IPS-18c (cell line): ENCODE data around the gene CPA1.
"Not testable (repeated sequence)": the region's sequence is repeated elsewhere in the genome, so short reads cannot be mapped to it uniquely, and the experiment has no call there.

Experiments
- H3K4me3 ChIP-seq: 2 replicates; pipeline ENCODE4 v1.7.0; 2013; ENCODE audit warnings: low read depth, mild to moderate bottlenecking, low read length, moderate library complexity; ENCODE audit not compliant: insufficient read depth
- H3K9me3 ChIP-seq: one replicate; pipeline ENCODE4 v1.6.1; 2013; ENCODE audit warnings: mild to moderate bottlenecking, low read length, moderate library complexity; ENCODE audit not compliant: control insufficient read depth, insufficient read depth

CPA1 gene

GRCh38 chr7:130365511-130366441, 14.5 kb upstream of the CPA1 start:
- Histone ChIP-seq H3K4me3 (no peak overlapping the region), H3K9me3 (no peaks in the 10 kb centered on the region)

DNA sequence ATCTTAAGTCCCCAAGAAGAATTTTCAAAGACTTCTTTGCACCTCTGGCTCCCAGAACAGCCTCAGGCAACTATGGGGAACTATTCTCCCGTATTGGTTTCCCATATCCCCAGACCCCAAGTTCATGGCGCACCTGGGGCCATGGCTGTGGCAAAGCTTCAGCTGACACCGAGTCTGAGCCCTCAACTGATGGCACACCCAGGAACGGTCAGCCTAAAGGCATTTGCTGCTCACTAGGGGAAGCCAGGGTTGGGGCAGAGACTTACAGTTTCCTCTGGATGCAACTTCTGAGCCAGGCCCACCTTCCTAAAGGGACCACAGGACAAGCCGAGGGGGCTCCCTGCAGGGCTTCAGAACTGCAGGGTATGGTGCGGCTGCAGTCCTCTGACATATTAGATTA, 13.7 kb upstream of the CPA1 start:
- H3K9me3 ChIP-seq: no peaks in the 10 kb centered on the region

DNA sequence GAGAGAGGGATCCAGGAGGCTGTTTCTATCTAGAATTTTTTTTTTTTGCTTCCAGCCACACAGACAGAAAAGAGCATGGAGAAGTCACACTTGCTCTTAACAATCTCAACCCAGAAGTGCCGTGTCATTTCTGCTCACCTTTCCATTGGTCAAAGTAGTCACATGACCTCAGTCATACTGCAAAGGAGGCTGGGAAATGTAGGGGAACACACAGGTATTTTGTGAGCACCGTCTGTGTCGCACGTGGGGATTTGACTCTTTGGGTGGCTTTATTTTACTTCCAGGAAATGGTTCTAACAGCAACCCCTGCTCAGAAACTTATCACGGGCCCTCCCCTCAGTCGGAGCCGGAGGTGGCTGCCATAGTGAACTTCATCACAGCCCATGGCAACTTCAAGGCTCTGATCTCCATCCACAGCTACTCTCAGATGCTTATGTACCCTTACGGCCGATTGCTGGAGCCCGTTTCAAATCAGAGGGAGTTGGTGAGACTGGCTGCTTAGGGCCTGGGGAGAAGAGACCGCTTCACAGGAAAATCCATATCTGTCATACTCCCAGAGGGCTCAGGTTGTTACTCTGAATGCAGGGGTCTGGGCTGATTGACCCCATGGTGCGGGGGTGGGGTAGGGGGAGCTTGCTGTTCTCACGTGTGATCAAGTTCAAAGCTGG, 13.1 kb upstream of the CPA1 start:
- H3K4me3 ChIP-seq: no peak overlapping the region
- no peaks in the 10 kb centered on the region for H3K9me3 ChIP-seq

More for the DNA sequence above, 13.7 kb upstream of the CPA1 start:
- no peak overlapping the region for H3K4me3 ChIP-seq

GRCh38 chr7:130367836-130368746, 12.2 kb upstream of the CPA1 start:
- Histone ChIP-seq H3K4me3 (no peak overlapping the region), H3K9me3 (no peaks in the 10 kb centered on the region)

- no peaks in the 10 kb centered on the region for H3K9me3 ChIP-seq
- no peak overlapping the region for H3K4me3 ChIP-seq
Observed at GRCh38 chr7:130369110-130369711, 11.1 kb upstream of the CPA1 start.

- Histone ChIP-seq H3K4me3 (no peak overlapping the region), H3K9me3 (peaks cover 2% of the 10 kb centered on the region)
Observed at GRCh38 chr7:130369831-130370550, 10.3 kb upstream of the CPA1 start.

DNA sequence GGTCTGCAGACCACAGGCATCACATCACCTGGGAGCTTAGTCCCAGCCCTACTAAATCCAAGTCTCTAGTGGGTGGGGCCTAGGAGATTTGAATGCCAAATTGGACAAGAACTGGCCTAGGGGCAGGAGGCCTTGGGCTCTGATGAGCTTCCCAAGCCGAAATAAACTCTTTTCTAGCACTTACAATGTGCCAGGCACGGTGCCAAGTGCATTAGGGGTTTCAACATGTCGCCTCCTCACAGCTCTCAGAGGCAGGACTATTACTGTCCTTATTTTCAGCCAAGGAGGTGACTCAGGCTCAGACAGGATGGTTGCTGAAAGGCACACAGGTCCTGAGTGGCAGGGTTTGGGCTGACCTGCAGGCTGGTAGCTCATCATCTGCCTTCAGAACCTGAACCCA, 9.2 kb upstream of the CPA1 start:
- H3K9me3 ChIP-seq: peaks cover 2% of the 10 kb centered on the region
- H3K4me3 ChIP-seq: no peak overlapping the region

- Histone ChIP-seq H3K4me3 (no peak overlapping the region), H3K9me3 (peaks cover 10% of the 10 kb centered on the region)
Observed at GRCh38 chr7:130372402-130373165, 7.7 kb upstream of the CPA1 start.

DNA sequence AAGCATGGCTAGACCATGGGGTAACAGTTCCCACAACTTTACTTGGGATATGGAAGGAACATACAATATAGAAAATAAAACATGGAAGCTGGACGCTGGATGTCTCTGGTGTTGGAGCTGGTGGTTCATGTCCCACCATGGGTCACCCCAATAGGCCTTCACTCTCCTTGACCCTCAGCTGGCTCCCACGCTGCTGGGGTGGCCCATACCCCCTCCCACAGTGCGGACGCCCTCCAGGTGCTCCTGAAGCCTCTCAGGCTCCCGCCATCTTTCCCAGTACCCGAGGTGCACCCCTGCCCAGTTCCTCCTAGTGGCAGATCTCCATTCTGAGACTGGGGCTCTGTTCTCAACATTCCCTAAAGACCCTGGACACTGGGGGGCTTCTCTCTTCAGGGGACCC, 5.8 kb upstream of the CPA1 start:
- peaks cover 10% of the 10 kb centered on the region for H3K9me3 ChIP-seq
- no peak overlapping the region for H3K4me3 ChIP-seq

GRCh38 chr7:130376461-130376860, 3.8 kb upstream of the CPA1 start:
- not testable (repeated sequence) for H3K9me3 ChIP-seq, H3K4me3 ChIP-seq

DNA sequence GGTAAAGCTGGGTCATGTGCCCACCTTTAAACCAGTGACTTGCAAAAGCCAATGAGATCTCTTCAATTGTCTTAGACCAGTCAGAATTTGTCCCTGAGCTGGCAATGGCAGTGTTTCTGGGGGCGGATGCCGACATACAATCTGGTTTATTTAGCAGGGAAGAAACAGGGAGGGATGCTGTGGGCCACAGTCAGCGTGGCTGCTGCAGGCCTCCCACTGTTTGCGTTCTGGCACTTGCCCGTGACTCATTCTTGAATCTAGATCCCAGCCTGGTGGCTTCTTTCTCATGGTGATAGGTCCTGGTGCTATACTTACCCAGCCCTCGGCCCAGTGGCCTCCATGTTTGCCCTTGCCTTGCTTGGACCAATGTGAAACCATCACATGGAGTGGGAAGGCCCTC, 3.1 kb upstream of the CPA1 start:
- peaks cover 10% of the 10 kb centered on the region for H3K9me3 ChIP-seq

DNA sequence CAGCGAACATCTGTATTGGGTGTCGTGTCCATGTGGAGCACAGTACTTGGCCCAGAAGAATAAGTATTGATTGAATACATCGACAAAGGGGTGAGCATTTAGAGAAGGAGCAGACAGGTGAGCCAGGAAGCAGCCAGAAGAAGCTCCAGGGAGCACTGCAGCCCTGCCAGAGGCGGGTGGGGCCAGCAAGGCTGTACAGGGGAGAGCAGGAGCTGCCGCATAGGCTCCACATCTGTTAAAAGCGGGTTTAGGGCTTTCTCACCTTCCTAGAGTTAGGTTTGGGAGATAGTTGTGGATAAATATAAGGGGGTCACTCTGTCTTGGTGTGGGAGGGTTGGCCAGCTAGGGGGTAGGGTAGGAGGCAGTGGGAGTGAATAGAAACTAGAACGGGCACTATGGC, 1.3 kb upstream of the CPA1 start:
- Histone ChIP-seq H3K4me3 (no peak overlapping the region), H3K9me3 (peaks cover 10% of the 10 kb centered on the region)

More for the DNA sequence above, 3.1 kb upstream of the CPA1 start:
- no peak overlapping the region for H3K4me3 ChIP-seq

GRCh38 chr7:130379532-130379920, 768 bp upstream of the CPA1 start:
- no peak overlapping the region for H3K4me3 ChIP-seq
- H3K9me3 ChIP-seq: peaks cover 9% of the 10 kb centered on the region

DNA sequence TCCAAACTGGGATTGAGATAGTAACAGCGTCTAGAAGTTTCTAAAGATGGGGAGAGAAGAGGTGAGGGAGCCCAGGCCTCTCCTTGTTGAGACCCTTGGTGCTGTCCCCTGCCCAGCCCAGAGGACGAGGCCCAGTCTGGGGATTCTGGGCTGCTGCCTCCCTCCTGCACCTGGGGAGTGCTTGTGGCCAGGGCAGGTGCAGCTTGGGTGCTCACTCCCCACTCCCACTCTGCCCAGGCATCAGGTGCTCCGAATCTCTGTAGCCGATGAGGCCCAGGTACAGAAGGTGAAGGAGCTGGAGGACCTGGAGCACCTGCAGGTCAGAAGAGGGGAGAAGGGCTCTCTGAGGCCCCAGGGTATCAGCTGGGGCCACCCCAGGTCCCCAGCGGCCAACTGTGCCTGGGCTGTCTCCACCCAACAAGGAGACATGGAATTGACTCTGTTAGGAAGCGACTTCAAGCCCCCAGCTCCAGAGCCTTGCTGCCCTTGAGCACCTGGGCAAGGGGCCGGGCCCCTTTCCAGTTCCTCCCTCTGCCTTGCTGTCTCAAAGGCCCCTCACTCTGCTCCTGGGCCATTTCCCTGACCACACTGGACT, 664 bp downstream of the CPA1 start:
- H3K4me3 ChIP-seq: no peak overlapping the region
- peaks cover 8% of the 10 kb centered on the region for H3K9me3 ChIP-seq

DNA sequence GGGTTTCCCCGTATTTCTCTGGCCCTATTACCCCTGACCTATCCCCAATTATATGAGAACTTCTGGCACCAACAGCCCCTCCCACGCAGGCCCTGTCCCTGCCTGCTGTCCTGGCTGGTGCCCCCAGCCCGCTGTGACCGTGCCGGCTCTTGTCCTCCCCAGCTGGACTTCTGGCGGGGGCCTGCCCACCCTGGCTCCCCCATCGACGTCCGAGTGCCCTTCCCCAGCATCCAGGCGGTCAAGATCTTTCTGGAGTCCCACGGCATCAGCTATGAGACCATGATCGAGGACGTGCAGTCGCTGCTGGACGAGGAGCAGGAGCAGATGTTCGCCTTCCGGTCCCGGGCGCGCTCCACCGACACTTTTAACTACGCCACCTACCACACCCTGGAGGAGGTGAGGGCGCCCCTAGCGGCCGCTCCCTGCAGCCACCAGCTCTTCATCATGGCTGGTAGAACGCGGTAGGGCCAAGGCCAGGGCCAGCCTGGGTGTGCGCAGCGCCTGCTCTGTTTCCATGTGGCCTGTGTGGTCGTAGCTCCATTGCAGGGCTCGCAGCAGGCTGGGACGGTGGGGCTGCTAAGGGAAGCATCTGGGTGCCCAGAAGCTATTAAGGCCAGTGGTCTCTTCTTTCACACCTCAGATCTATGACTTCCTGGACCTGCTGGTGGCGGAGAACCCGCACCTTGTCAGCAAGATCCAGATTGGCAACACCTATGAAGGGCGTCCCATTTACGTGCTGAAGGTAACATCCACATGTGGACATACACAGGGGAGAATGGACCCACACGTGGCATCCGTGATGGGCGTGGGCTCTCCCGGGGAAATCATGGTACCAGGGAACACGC, 1.4 kb downstream of the CPA1 start:
- H3K4me3 ChIP-seq: no peak overlapping the region
- H3K9me3 ChIP-seq: peaks cover 6% of the 10 kb centered on the region
